ENCODE measurements around the gene PELI1. TPM values are rescaled to one million over a fixed set of nuclear protein-coding genes. Genes with fewer than 3 reads are reported as not detected.

PELI1 gene
- total RNA-seq, 1 donor = 5.8 TPM

DNA sequence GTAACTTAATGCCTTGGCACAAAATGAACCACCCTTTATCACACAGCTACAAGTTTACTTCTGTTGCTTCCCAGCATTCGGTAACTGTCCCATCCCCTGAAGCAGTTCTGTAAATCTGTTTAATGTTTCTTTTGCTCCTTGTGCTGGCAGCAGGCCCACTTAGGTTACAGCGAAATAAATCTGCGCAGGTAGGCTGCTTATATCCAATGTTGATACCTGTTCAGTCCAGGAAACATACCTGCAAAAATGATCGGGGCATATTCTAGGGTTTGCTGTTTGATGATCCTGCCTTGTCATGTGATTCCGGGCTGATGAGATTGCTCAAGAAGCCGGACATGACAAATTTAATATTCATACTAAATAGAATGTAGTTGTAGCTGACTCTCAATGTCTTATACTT is 23.3 kb downstream of the PELI1 start:
- TF ChIP-seq CTCF (IDR thresholded peaks at IDR 0.05; ENCODE audit: insufficient read depth, low read length) = no peak
- DNase-seq (ENCODE audit: low read depth) = no peak
- no peak overlapping the region for H3K4me3 ChIP-seq (ENCODE audit: low read depth, low read length)

DNA sequence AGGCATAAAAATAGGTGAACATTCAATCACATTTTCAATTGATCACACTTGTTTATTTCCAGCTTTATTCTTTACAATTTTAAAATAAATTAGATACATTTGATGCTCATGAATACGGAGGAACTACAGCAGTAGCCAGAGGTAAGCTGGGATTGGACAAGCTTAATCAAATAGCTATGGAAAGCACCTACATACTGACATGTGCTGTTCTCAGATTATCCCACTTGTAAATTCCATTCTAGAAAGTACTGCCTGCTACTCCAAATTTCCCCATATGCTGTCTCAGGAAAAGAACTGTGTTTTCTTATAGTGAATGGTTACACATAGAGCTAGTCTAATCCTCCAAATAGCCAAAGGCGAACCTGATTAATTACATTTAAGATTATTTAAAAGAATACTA is 24.2 kb downstream of the PELI1 start:
- no peak overlapping the region for H3K4me3 ChIP-seq (ENCODE audit: low read depth, low read length)
- DNase-seq (ENCODE audit: low read depth) = no peak
- no peak for TF ChIP-seq CTCF (IDR thresholded peaks at IDR 0.05; ENCODE audit: insufficient read depth, low read length)

- H3K4me3 ChIP-seq (ENCODE audit: low read depth, low read length) = no peak overlapping the region
- DNase-seq (ENCODE audit: low read depth) = no peak
- TF ChIP-seq CTCF (IDR thresholded peaks at IDR 0.05; ENCODE audit: insufficient read depth, low read length) = no peak
Measured at GRCh38 chr2:64119369-64119768, 24.9 kb downstream of the PELI1 start.

- no peak for TF ChIP-seq CTCF (IDR thresholded peaks at IDR 0.05; ENCODE audit: insufficient read depth, low read length)
- no peak for DNase-seq (ENCODE audit: low read depth)
- H3K4me3 ChIP-seq (ENCODE audit: low read depth, low read length) = no peak overlapping the region
Measured at GRCh38 chr2:64115808-64116598, 28.2 kb downstream of the PELI1 start.

- H3K4me3 ChIP-seq (ENCODE audit: low read depth, low read length) = no peak overlapping the region
- TF ChIP-seq CTCF (IDR thresholded peaks at IDR 0.05; ENCODE audit: insufficient read depth, low read length) = no peak
- no peak for DNase-seq (ENCODE audit: low read depth)
Measured at GRCh38 chr2:64114912-64115277, 29.3 kb downstream of the PELI1 start.

DNA sequence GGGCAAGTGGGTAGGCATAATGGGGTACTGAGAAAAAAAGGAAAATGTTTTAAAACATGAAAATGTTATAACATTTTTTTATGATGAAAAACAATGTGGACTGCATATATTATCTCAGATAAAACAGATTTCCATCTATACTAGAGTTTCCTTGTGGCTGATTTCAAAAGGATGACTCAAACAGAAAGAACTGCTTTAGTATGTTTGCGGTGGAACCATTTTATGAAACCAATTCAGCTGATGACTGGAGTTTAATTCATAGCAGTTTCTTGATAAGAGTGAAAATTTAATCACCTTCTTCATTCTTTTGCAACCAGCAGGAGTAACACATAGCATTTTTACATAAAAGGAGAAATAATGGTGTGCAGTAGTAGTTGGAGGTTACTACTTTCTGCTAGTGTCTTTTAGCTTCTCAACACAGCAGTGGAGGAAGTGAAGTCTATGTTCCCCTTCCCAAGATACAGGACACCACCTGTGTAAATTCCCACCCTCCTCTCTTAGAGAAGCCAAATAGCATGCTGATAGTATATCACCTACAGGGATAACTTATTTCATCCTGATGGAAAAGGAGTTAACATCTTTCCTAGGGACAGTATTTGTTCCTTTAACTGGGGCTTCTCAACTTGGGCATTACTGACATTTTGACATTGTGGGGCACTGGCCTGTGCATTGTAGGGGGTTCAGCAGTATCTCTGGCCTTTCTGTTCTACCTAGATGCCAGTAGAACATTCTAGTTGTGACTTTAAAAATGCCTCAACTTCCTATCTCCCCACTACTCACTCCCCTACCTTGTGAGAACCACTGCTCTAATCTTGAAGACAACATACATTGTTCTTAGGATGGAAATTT is 29.9 kb downstream of the PELI1 start:
- H3K4me3 ChIP-seq (ENCODE audit: low read depth, low read length) = peak overlapping the region; percentile 9
- peak; percentile 90 for DNase-seq (ENCODE audit: low read depth)
- no peak for TF ChIP-seq CTCF (IDR thresholded peaks at IDR 0.05; ENCODE audit: insufficient read depth, low read length)

Data from fibroblast of the aortic adventitia (primary cell).